Measurements from ENCODE around the gene RNU7-1.

The RNU7-1 gene

GRCh38 chr12:6939191-6939540 is 4.5 kb upstream of the RNU7-1 start:
- no peak for TF ChIP-seq CTCF (IDR thresholded peaks at IDR 0.05; ENCODE audit: low read depth, low read length, missing control alignments)
- no peak for DNase-seq (ENCODE audit: extremely low read depth, low read depth)

DNA sequence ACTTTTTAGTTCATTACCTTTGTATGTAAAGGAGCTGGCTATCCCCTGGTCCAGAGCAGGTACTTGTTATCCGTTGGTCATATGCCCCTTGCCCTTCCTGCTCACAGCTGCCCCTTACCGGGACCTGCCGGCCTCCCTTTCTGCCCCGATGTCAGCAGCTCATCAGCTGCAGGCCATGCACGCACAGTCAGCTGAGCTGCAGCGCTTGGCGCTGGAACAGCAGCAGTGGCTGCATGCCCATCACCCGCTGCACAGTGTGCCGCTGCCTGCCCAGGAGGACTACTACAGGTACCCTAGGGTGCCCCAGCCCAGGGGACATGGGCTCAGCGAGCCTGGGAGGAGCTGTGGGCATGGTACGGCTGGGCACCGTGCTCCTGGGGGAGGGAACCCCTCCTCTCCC is 2.3 kb upstream of the RNU7-1 start:
- no peak for DNase-seq (ENCODE audit: extremely low read depth, low read depth)
- no peak overlapping the region for H3K4me3 ChIP-seq (replicated peaks; ENCODE audit: low read depth, low read length)
- no peak for TF ChIP-seq CTCF (IDR thresholded peaks at IDR 0.05; ENCODE audit: low read depth, low read length, missing control alignments)

More at GRCh38 chr12:6939191-6939540, 4.5 kb upstream of the RNU7-1 start:
- H3K4me3 ChIP-seq (replicated peaks; ENCODE audit: low read depth, low read length), result no peak overlapping the region

GRCh38 chr12:6941782-6942181 is 1.8 kb upstream of the RNU7-1 start:
- no peak for TF ChIP-seq CTCF (IDR thresholded peaks at IDR 0.05; ENCODE audit: low read depth, low read length, missing control alignments)
- no peak for DNase-seq (ENCODE audit: extremely low read depth, low read depth)
- no peak overlapping the region for H3K4me3 ChIP-seq (replicated peaks; ENCODE audit: low read depth, low read length)

GRCh38 chr12:6942331-6942665 is 1.3 kb upstream of the RNU7-1 start:
- no peak overlapping the region for H3K4me3 ChIP-seq (replicated peaks; ENCODE audit: low read depth, low read length)
- DNase-seq (ENCODE audit: extremely low read depth, low read depth), result no peak
- no peak for TF ChIP-seq CTCF (IDR thresholded peaks at IDR 0.05; ENCODE audit: low read depth, low read length, missing control alignments)

GRCh38 chr12:6943389-6943721 is 261 bp upstream of the RNU7-1 start:
- TF ChIP-seq CTCF (IDR thresholded peaks at IDR 0.05; ENCODE audit: low read depth, low read length, missing control alignments), result no peak
- peak; percentile 87 for DNase-seq (ENCODE audit: extremely low read depth, low read depth)
- no peak overlapping the region for H3K4me3 ChIP-seq (replicated peaks; ENCODE audit: low read depth, low read length)

- no peak for DNase-seq (ENCODE audit: extremely low read depth, low read depth)
- peak; percentile 80 for TF ChIP-seq CTCF (IDR thresholded peaks at IDR 0.05; ENCODE audit: low read depth, low read length, missing control alignments)
- H3K4me3 ChIP-seq (replicated peaks; ENCODE audit: low read depth, low read length), result peak overlapping the region; percentile 78
Observed at GRCh38 chr12:6944381-6945186, 968 bp downstream of the RNU7-1 start.

GRCh38 chr12:6945613-6946012 is 2.0 kb downstream of the RNU7-1 start:
- H3K4me3 ChIP-seq (replicated peaks; ENCODE audit: low read depth, low read length), result peak overlapping the region; percentile 78

More at GRCh38 chr12:6945613-6946012, 2.0 kb downstream of the RNU7-1 start:
- TF ChIP-seq CTCF (IDR thresholded peaks at IDR 0.05; ENCODE audit: low read depth, low read length, missing control alignments), result no peak
- no peak for DNase-seq (ENCODE audit: extremely low read depth, low read depth)
